H1 (cell line): Measurements from ENCODE around the gene ZNF212. TPM values are rescaled to one million over a fixed set of nuclear protein-coding genes. Genes with fewer than 3 reads are reported as not detected.

Experiments used
- CTCF ChIA-PET: fragments of 300-600 bp; sonication (Branson Sonifier 250); formaldehyde crosslinking; loops from one replicate; lab custom pipeline; 2021; ENCODE audit not compliant: partially characterized antibody; lab: Charles Lee
- POLR2A ChIA-PET: fragments of 300-600 bp; sonication (Branson Sonifier 250); formaldehyde crosslinking; loops from one replicate; lab custom pipeline; 2021; ENCODE audit warnings: inconsistent platforms; ENCODE audit not compliant: partially characterized antibody; lab: Charles Lee
- DNase-seq, 2 experiments: peaks; one replicate each; pipeline versions ENCODE4 v3.0.0 to v3.0.0-alpha.2; 2010 to 2022; ENCODE audit warnings: low spot score in 2 of 2, low read depth in 1 of 2, mixed read lengths in 1 of 2
- FAIRE-seq: peaks from 2 replicates; lab custom pipeline; 2011; peaks lifted over from hg19 to GRCh38; lab: Jason Lieb, UNC
- H2AFZ ChIP-seq: 2 replicates; pipeline ENCODE4 v1.8.1; 2012; ENCODE audit warnings: low read length, inconsistent platforms
- H2AK5ac ChIP-seq: 2 replicates; pipeline ENCODE4 v1.6.1; 2013; ENCODE audit warnings: low read depth, low read length
- H2BK120ac ChIP-seq: replicated peaks from 2 replicates; pipeline ENCODE3; 2013; ENCODE audit warnings: low read depth, low read length, inconsistent platforms
- H2BK12ac ChIP-seq: 2 replicates; pipeline ENCODE4 v1.6.1; 2013; ENCODE audit warnings: low read depth, low read length
- H2BK15ac ChIP-seq: 2 replicates; pipeline ENCODE4 v1.6.1; 2013; ENCODE audit warnings: low read length
- H2BK20ac ChIP-seq: 2 replicates; pipeline ENCODE4 v1.6.1; 2013; ENCODE audit warnings: low read length
- H2BK5ac ChIP-seq: 2 replicates; pipeline ENCODE4 v1.6.1; 2013; ENCODE audit warnings: low read depth, low read length
- H3K14ac ChIP-seq: 2 replicates; pipeline ENCODE4 v1.6.1; 2013; ENCODE audit warnings: inconsistent platforms; ENCODE audit not compliant: insufficient read length
- H3K18ac ChIP-seq: 2 replicates; pipeline ENCODE4 v1.6.1; 2013; ENCODE audit warnings: low read length; ENCODE audit errors: extremely low read depth
- H3K23ac ChIP-seq: 2 replicates; pipeline ENCODE4 v1.6.1; 2013; ENCODE audit warnings: inconsistent platforms; ENCODE audit not compliant: insufficient read length
- H3K23me2 ChIP-seq: 2 replicates; pipeline ENCODE4 v1.6.1; 2013; ENCODE audit warnings: low read depth, low read length
- H3K27ac ChIP-seq: 2 replicates; pipeline ENCODE4 v1.6.1; 2011; ENCODE audit warnings: low read depth, low read length, inconsistent platforms
- H3K27me3 ChIP-seq, 4 experiments: replicated peaks in 1 of 4; 1 replicate in 1 of 4; 2 replicates in 3 of 4; pipeline versions ENCODE4 v1.6.1 to v1.8.1; 2011 to 2013; ENCODE audit warnings: low read length in 3 of 4, mild to moderate bottlenecking in 3 of 4, inconsistent platforms in 2 of 4, mixed read lengths in 2 of 4, moderate library complexity in 1 of 4; ENCODE audit not compliant: control insufficient read depth in 3 of 4, insufficient read depth in 3 of 4; ENCODE audit errors: extremely low read depth in 1 of 4
- H3K36me3 ChIP-seq, 4 experiments: 2 replicates each; pipeline versions ENCODE4 v1.6.1 to v1.8.1; 2011 to 2013; ENCODE audit warnings: mild to moderate bottlenecking in 4 of 4, low read length in 3 of 4, moderate library complexity in 2 of 4, control low read depth in 1 of 4, inconsistent platforms in 1 of 4; ENCODE audit not compliant: insufficient read depth in 4 of 4, control insufficient read depth in 2 of 4
- H3K4ac ChIP-seq: replicated peaks from 2 replicates; pipeline ENCODE3; 2013; ENCODE audit warnings: low read length, low read depth, mixed read lengths, inconsistent platforms; ENCODE audit not compliant: insufficient read length
- H3K4me1 ChIP-seq, 4 experiments: replicated peaks in 1 of 4; 1 replicate in 1 of 4; 2 replicates in 3 of 4; pipeline versions ENCODE4 v1.6.1 to v1.8.1; 2011 to 2013; ENCODE audit warnings: low read length in 3 of 4, inconsistent platforms in 2 of 4, mixed read lengths in 1 of 4; ENCODE audit not compliant: insufficient read depth in 4 of 4, control insufficient read depth in 3 of 4
- H3K4me2 ChIP-seq, 2 experiments: 2 replicates each; pipeline versions ENCODE4 v1.6.1 to v1.8.1; 2011 to 2013; ENCODE audit warnings: low read depth in 2 of 2, low read length in 2 of 2, control low read depth in 1 of 2, inconsistent platforms in 1 of 2, mild to moderate bottlenecking in 1 of 2; ENCODE audit not compliant: insufficient read depth in 1 of 2
- H3K4me3 ChIP-seq, 4 experiments: fragments of 200-600, 300-600 bp in 1 of 4; sonication (generic), shearing (Covaris generic), sonication (Bioruptor Twin) in 1 of 4; 2 replicates each; pipeline versions ENCODE4 v1.5.1 to v1.8.1; 2011 to 2016; ENCODE audit warnings: low read length in 4 of 4, low read depth in 3 of 4, control low read depth in 2 of 4, inconsistent platforms in 2 of 4, mild to moderate bottlenecking in 2 of 4, mixed read lengths in 1 of 4, moderate library complexity in 1 of 4; ENCODE audit not compliant: insufficient read depth in 2 of 4; ENCODE audit errors: extremely low read depth in 1 of 4
- H3K56ac ChIP-seq: replicated peaks from 2 replicates; pipeline ENCODE3; 2013; ENCODE audit warnings: low read depth, mild to moderate bottlenecking, mixed read lengths, low read length, inconsistent platforms; ENCODE audit not compliant: insufficient read length
- H3K79me1 ChIP-seq: 2 replicates; pipeline ENCODE4 v1.6.1; 2013; ENCODE audit warnings: low read depth, low read length, control low read depth
- H3K79me2 ChIP-seq, 2 experiments: 2 replicates each; pipeline versions ENCODE4 v1.6.1 to v1.8.1; 2012 to 2013; ENCODE audit warnings: low read length in 2 of 2, mild to moderate bottlenecking in 2 of 2, inconsistent platforms in 1 of 2; ENCODE audit not compliant: insufficient read depth in 2 of 2, control insufficient read depth in 1 of 2
- H3K9ac ChIP-seq, 4 experiments: replicated peaks in 1 of 4; 1 replicate in 1 of 4; 2 replicates in 3 of 4; pipeline versions ENCODE4 v1.6.1 to v1.8.1; 2011 to 2013; ENCODE audit warnings: low read depth in 3 of 4, low read length in 3 of 4, control low read depth in 2 of 4, mild to moderate bottlenecking in 2 of 4, moderate library complexity in 2 of 4, inconsistent platforms in 1 of 4; ENCODE audit errors: extremely low read depth in 1 of 4
- H3K9me3 ChIP-seq, 2 experiments: 2 replicates each; pipeline versions ENCODE4 v1.6.1 to v1.8.1; 2012 to 2013; ENCODE audit warnings: mild to moderate bottlenecking in 2 of 2, moderate library complexity in 2 of 2, control low read depth in 1 of 2, inconsistent platforms in 1 of 2, low read depth in 1 of 2, low read length in 1 of 2, mixed read lengths in 1 of 2; ENCODE audit not compliant: insufficient read depth in 2 of 2
- H4K20me1 ChIP-seq, 2 experiments: replicated peaks in 1 of 2; 2 replicates each; pipeline versions ENCODE3 to v1.8.1; 2011 to 2013; ENCODE audit warnings: inconsistent platforms in 2 of 2, low read length in 2 of 2, mild to moderate bottlenecking in 1 of 2; ENCODE audit not compliant: insufficient read depth in 2 of 2, control insufficient read depth in 1 of 2
- H4K5ac ChIP-seq: 2 replicates; pipeline ENCODE4 v1.6.1; 2013; ENCODE audit warnings: low read length, low read depth, mixed read lengths, inconsistent platforms; ENCODE audit not compliant: insufficient read length
- H4K8ac ChIP-seq: 2 replicates; pipeline ENCODE4 v1.8.0; 2013; ENCODE audit warnings: mild to moderate bottlenecking, moderate library complexity, low read length, inconsistent platforms; ENCODE audit not compliant: insufficient read depth; ENCODE audit errors: extremely low read depth
- H4K91ac ChIP-seq: replicated peaks from 2 replicates; pipeline ENCODE3; 2013; ENCODE audit warnings: low read length, mixed read lengths, inconsistent platforms; ENCODE audit not compliant: insufficient read length
- BACH1 ChIP-seq: IDR thresholded peaks from 2 replicates; pipeline ENCODE4 v1.6.1; 2012; ENCODE audit warnings: low read length, improper control_type of control experiment
- PHF8 ChIP-seq: fragments of 200-600 bp; sonication (generic); conservative IDR thresholded peaks from 2 replicates; pipeline ENCODE4 v1.7.1; 2012; ENCODE audit warnings: low read depth, mild to moderate bottlenecking, inconsistent platforms, low read length, moderate library complexity
- RFX5 ChIP-seq: IDR thresholded peaks from 2 replicates; pipeline ENCODE4 v1.6.1; 2011; ENCODE audit warnings: low read depth, low read length, improper control_type of control experiment, borderline replicate concordance
- SIN3A ChIP-seq, 2 experiments: IDR thresholded peaks in 1 of 2; conservative IDR thresholded peaks in 1 of 2; 2 replicates each; pipeline ENCODE4 v1.6.1; 2011 to 2012; ENCODE audit warnings: low read length in 2 of 2, improper control_type of control experiment in 1 of 2, low read depth in 1 of 2, mild to moderate bottlenecking in 1 of 2
- SP1 ChIP-seq: IDR thresholded peaks from 2 replicates; pipeline ENCODE4 v1.6.1; 2011; ENCODE audit warnings: low read depth, low read length
- SUZ12 ChIP-seq: fragments of 200-600 bp; sonication (generic); IDR thresholded peaks from 2 replicates; pipeline ENCODE4 v1.6.1; 2012; ENCODE audit warnings: mild to moderate bottlenecking, inconsistent platforms, low read length, moderate library complexity, mixed read lengths
- TAF1 ChIP-seq: IDR thresholded peaks from 2 replicates; pipeline ENCODE4 v1.6.1; 2011; ENCODE audit warnings: mild to moderate bottlenecking, low read depth, low read length
- TBP ChIP-seq: IDR thresholded peaks from 2 replicates; pipeline ENCODE4 v1.6.1; 2011; ENCODE audit warnings: low read depth, low read length, improper control_type of control experiment
- WGBS, 2 experiments: shearing (Covaris generic) in 1 of 2; methylation state at CpG; one replicate each; pipeline versions ENCODE4 v1.1.6 to v1.1.7; 2013 to 2015; ENCODE audit warnings: low lambda C conversion rate in 2 of 2, mixed read lengths in 2 of 2, inconsistent platforms in 1 of 2, low coverage in 1 of 2, missing lambda C conversion rate in 1 of 2; ENCODE audit not compliant: insufficient replicate concordance in 2 of 2, insufficient coverage in 1 of 2, insufficient read length in 1 of 2; ENCODE audit errors: extremely low coverage in 1 of 2, missing lambda C conversion rate in 1 of 2; 5-methylcytosine and 5-hydroxymethylcytosine counted together
- polyA plus RNA-seq, 7 experiments: library from polyadenylated mRNA; depleted of rRNA in 3 of 7; stranded (reverse) in 5 of 7; unstranded in 2 of 7; fragments of >200 nt in 5 of 7; fragments of 200-250 nt in 2 of 7; gene quantifications; 1 replicate in 5 of 7; 2 replicates in 1 of 7; 4 replicates in 1 of 7; pipeline versions ENCODE4 v1.2.1 to v1.2.3, GENCODE V29; 2011 to 2013; ENCODE audit warnings: missing spikeins in 2 of 7, mixed read lengths in 2 of 7
- total RNA-seq: library from RNA; stranded (reverse); fragmentation: NEBNext Ultra II Directional; extraction: Animal tissue kit (Norgen Biotek cat#: 25700); gene quantifications from 2 replicates; pipeline ENCODE4 v1.2.1, GENCODE V29; 2021
- TF ChIP-seq, protein P1 (sequence below): IDR thresholded peaks from 2 replicates; pipeline ENCODE4 v1.6.1; 2011; ENCODE audit warnings: low read depth, mild to moderate bottlenecking, low read length; ENCODE audit not compliant: insufficient read depth

The ZNF212 gene
- total and polyA plus RNA-seq, 2 of the 8 experiments (the other 6 are each of a cell fraction or from before 2014, with no cell fraction given), result 6.7 to 19.3 TPM

DNA sequence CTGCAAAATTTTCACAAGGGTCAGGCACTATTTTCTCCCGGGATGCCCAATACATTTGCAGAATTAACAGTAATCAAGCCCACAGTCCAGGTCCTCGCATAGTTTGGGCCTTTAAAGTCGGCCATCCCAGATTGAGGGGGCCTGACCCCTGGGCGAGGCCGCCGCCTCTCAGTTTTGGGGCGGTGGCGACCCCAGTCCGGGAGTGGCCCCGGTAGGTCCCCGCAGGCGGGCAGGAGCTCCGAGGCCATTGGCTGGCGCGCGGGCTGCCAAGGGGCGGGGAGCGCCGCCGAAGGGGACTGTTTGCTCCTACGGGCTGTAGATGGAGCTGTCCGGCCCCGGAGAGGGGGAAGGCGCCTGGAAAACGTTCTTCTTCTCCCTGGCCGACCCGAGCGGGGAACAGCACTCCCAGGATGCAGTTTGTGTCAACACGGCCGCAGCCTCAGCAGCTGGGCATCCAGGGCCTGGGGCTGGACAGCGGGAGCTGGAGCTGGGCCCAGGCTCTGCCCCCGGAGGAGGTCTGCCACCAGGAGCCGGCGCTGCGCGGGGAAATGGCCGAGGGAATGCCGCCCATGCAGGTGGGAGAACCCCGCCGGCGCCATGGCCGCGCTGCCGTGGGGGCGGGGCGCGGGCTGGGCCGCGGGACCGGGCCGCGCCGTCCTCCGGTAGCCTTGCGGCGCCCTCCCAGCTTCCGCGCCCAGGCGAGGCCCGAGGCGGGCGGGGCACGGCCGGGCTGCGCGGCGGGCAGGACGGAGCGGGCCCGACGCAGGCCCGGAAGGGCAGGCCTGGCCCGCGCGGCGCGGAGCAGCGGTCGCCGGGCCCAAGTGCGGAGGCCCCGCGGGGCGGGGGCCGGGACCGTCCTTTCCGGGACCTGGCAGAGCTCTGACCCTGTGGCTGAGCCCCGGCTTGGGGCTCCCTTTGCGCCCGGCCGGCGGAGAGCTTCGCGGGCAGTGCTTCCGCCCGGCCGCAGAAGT lies 44.0 kb upstream of the ZNF212 start, which contains the start of gene ZNF282:
Gene ZNF282, plus strand, starts transcription at position 367 of the 971 bp plus-strand sequence. Its CDS starts 44 bp downstream, at position 411.
- 1% methylated on average over 80 of the region's 97 CpGs; no CpG with 5 or more reads in 1 of the 2 experiments for WGBS, 2 experiments
- ChIA-PET CTCF (interaction anchor here (0.6 to 2.9 kb wide), 20 partner anchors 9 to 304 kb away, joined by 3 to 9 read pairs (median 4); no protein-coding TSS in a partner anchor), POLR2A (interaction anchor here (0.6 to 7.8 kb wide), 27 partner anchors 9 to 429 kb away, joined by 3 to 82 read pairs (median 5); partner anchors contain the start of genes ZNF398, ZNF425 and ZNF777)
- Histone ChIP-seq H2BK12ac (peak within 1 kb of the TSS; percentile 11; the same call in 1 of the 2 replicates), H2AFZ (peak within 1 kb of the TSS; percentile 67), H3K79me2 (peaks cover 3 to 27% of the 10 kb centered on the region in 2 experiments; a peak in 3 of 4 replicates), H4K5ac (peak within 1 kb of the TSS; percentile 99), H3K79me1 (peaks cover 8% of the 10 kb centered on the region), H4K8ac (peak within 1 kb of the TSS; percentile 88), H3K23me2 (peaks cover 5% of the 10 kb centered on the region; the same call in 1 of the 2 replicates), H3K9ac (peak within 1 kb of the TSS; percentile 72 to 97 (median 92)), H4K91ac (no peak within 1 kb of the TSS), H3K14ac (no peak within 1 kb of the TSS), H2BK20ac (no peak within 1 kb of the TSS), H2BK15ac (0 out of 2 replicates have a peak within 1 kb of the TSS, but pooled peaks have one; percentile 53), H3K23ac (no peak within 1 kb of the TSS), H3K56ac (peak within 1 kb of the TSS; percentile 62), H3K36me3 (peaks cover 15 to 26% (median 20%) of the 10 kb centered on the region in 4 experiments), H3K27ac (peak within 1 kb of the TSS; percentile 89), H3K4me1 (peaks cover 0 to 5% (median 4%) of the 10 kb centered on the region in 4 experiments; a peak in 5 of 7 replicates), H3K4me3 (peak within 1 kb of the TSS; percentile 78 to 94 (median 88)), H3K4ac (no peak within 1 kb of the TSS), H3K4me2 (peak within 1 kb of the TSS; percentile 89 to 91), H2AK5ac (no peak within 1 kb of the TSS), H2BK120ac (no peak within 1 kb of the TSS), H3K27me3 (no peaks in the 10 kb centered on the region), H3K18ac (peak within 1 kb of the TSS; percentile 87), H4K20me1 (peaks cover 2 to 4% of the 10 kb centered on the region in 2 experiments), H2BK5ac (peak within 1 kb of the TSS; percentile 87; the same call in 1 of the 2 replicates), H3K9me3 (no peaks in the 10 kb centered on the region)
- DNase-seq (peak; percentile 75 to 91), FAIRE-seq (no peak)
- TF ChIP-seq TAF1 (peak; percentile 84), SIN3A (conservative IDR thresholded peaks at IDR 0.05 in 1 of 2, IDR thresholded peaks at IDR 0.05 in 1 of 2; ENCODE audit: low read depth in 1 of 2, low read length in 2 of 2) (peak; percentile 72 to 82; a peak in 2 of 4 replicates), SUZ12 (no peak), PHF8 (peak; percentile 87), SP1 (0 out of 2 replicates have a peak, but pooled peaks have one; percentile 26), RFX5 (0 out of 2 replicates have a peak, but pooled peaks have one; percentile 24), BACH1 (no peak), TBP (peak; percentile 88)
- TF ChIP-seq, protein P1, sequence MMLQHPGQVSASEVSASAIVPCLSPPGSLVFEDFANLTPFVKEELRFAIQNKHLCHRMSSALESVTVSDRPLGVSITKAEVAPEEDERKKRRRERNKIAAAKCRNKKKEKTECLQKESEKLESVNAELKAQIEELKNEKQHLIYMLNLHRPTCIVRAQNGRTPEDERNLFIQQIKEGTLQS, result no peak
